ENCODE results near the gene CCDC80. TPM values are rescaled to one million over a fixed set of nuclear protein-coding genes. Genes with fewer than 3 reads are reported as not detected.

The CCDC80 gene
- total and polyA plus RNA-seq, 9 of the 15 experiments (the other 6 are each of a cell fraction or from before 2014, with no cell fraction given) = 0.17 to 2.0 (median 1.1) TPM

GRCh38 chr3:112633191-112633590 is 7.8 kb downstream of the CCDC80 start:
- H3K4me3 ChIP-seq = no peak overlapping the region
- H3K9ac ChIP-seq (ENCODE audit: insufficient read depth in 1 of 2, low read depth in 2 of 2, low read length in 2 of 2) = no peak overlapping the region
- ATAC-seq (no peak), FAIRE-seq (no peak), DNase-seq (ENCODE audit: extremely low read depth in 1 of 4, low spot score in 3 of 4) (no peak)
- H3K27ac ChIP-seq (ENCODE audit: extremely low read depth, low read depth, low read length) = no peak overlapping the region
- H3K36me3 ChIP-seq (ENCODE audit: control insufficient read depth, insufficient read depth, low read length) = no peaks in the 10 kb centered on the region
- WGBS (ENCODE audit: insufficient coverage, low coverage, missing lambda C conversion rate) = 12% methylated on average over 2 of the region's 3 CpGs
- in situ Hi-C loops (cut with MboI) (loop anchor here (25.0 kb wide), 1 partner anchor 629 kb away; no protein-coding TSS in a partner anchor), intact Hi-C loops (cut with micrococcal nuclease) (no loop called here)
- POLR2A ChIA-PET = no interaction called here
- BruUV-seq (replicated peaks) = no TSS peak
- no peaks in the 10 kb centered on the region for H3K4me1 ChIP-seq (replicated peaks in 1 of 2; ENCODE audit: control insufficient read depth in 2 of 2, insufficient read depth in 2 of 2, low read length in 2 of 2)
- no peaks in the 10 kb centered on the region; a peak in 1 of 5 replicates for H3K27me3 ChIP-seq (ENCODE audit: control insufficient read depth in 2 of 2, insufficient read depth in 2 of 2, low read length in 2 of 2)
- no peaks in the 10 kb centered on the region for H3K9me1 ChIP-seq (ENCODE audit: control insufficient read depth, insufficient read depth, low read length)
- CTCF ChIA-PET (ENCODE audit: low intra/inter-chr PET ratio) = no interaction called here
- H2AFZ ChIP-seq (ENCODE audit: low read depth, low read length) = no peak overlapping the region
- H3K79me2 ChIP-seq (ENCODE audit: control insufficient read depth, insufficient read depth, low read length) = no peaks in the 10 kb centered on the region
- H4K20me1 ChIP-seq (replicated peaks; ENCODE audit: control insufficient read depth, insufficient read depth, low read length) = no peaks in the 10 kb centered on the region
- TF ChIP-seq ZNF561 (CRISPR knock-in tag; conservative IDR thresholded peaks at IDR 0.05) = no peak
- no peak for TF ChIP-seq ZEB2 (IDR thresholded peaks at IDR 0.05)
- TF ChIP-seq, protein P1, sequence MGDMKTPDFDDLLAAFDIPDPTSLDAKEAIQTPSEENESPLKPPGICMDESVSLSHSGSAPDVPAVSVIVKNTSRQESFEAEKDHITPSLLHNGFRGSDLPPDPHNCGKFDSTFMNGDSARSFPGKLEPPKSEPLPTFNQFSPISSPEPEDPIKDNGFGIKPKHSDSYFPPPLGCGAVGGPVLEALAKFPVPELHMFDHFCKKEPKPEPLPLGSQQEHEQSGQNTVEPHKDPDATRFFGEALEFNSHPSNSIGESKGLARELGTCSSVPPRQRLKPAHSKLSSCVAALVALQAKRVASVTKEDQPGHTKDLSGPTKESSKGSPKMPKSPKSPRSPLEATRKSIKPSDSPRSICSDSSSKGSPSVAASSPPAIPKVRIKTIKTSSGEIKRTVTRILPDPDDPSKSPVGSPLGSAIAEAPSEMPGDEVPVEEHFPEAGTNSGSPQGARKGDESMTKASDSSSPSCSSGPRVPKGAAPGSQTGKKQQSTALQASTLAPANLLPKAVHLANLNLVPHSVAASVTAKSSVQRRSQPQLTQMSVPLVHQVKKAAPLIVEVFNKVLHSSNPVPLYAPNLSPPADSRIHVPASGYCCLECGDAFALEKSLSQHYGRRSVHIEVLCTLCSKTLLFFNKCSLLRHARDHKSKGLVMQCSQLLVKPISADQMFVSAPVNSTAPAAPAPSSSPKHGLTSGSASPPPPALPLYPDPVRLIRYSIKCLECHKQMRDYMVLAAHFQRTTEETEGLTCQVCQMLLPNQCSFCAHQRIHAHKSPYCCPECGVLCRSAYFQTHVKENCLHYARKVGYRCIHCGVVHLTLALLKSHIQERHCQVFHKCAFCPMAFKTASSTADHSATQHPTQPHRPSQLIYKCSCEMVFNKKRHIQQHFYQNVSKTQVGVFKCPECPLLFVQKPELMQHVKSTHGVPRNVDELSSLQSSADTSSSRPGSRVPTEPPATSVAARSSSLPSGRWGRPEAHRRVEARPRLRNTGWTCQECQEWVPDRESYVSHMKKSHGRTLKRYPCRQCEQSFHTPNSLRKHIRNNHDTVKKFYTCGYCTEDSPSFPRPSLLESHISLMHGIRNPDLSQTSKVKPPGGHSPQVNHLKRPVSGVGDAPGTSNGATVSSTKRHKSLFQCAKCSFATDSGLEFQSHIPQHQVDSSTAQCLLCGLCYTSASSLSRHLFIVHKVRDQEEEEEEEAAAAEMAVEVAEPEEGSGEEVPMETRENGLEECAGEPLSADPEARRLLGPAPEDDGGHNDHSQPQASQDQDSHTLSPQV (IDR thresholded peaks at IDR 0.05) = no peak
- TF ChIP-seq C11orf30 (IDR thresholded peaks at IDR 0.05; ENCODE audit: low read depth) = no peak
- no peak for TF ChIP-seq ZFX (CRISPR knock-in tag; IDR thresholded peaks at IDR 0.05)
- TF ChIP-seq ATF1 (CRISPR knock-in tag; IDR thresholded peaks at IDR 0.05) = no peak
- no peak for TF ChIP-seq ATF1 (tag; IDR thresholded peaks at IDR 0.05)
- H3K4me2 ChIP-seq (ENCODE audit: insufficient read depth, low read length) = no peak overlapping the region
- no peaks in the 10 kb centered on the region for H3K9me3 ChIP-seq (replicated peaks; ENCODE audit: control insufficient read depth, insufficient read depth, low read depth, low read length)

Data from K562 (cell line).